HG02642 (cell line): ENCODE data around the gene CD99.
"Not testable (repeated sequence)": the region's sequence is repeated elsewhere in the genome, so short reads cannot be mapped to it uniquely, and the experiment has no call there.

Source experiments
- ATAC-seq: cut with Tn5 transposase; IDR thresholded peaks from one replicate; pipeline ENCODE4 v1.9.1; 2021; ENCODE audit warnings: mild to moderate bottlenecking; ENCODE audit not compliant: unreplicated experiment, poor library complexity

The CD99 gene

DNA sequence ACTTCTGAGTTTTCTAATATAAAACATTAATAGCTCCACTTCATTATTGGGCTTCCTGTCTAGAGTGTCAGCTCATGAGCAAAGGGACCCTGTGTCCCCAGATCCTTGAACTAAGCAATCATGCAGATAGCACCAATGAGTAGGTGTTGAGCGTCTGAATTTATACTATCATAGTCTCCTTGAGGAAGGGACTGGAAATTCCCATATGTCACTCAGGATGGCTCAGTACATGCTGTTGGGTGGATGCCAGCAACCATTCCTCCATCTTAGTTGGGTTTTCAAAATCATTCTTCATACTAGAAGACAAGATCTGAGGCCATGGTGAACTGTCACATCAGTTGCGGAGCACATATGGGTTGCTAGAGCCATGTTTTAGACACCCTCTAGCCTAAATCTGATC lies 27.7 kb downstream of the CD99 start:
- no peak for ATAC-seq

- no peak for ATAC-seq
Measured at GRCh38 chrX:2719774-2720447, 28.8 kb downstream of the CD99 start.

DNA sequence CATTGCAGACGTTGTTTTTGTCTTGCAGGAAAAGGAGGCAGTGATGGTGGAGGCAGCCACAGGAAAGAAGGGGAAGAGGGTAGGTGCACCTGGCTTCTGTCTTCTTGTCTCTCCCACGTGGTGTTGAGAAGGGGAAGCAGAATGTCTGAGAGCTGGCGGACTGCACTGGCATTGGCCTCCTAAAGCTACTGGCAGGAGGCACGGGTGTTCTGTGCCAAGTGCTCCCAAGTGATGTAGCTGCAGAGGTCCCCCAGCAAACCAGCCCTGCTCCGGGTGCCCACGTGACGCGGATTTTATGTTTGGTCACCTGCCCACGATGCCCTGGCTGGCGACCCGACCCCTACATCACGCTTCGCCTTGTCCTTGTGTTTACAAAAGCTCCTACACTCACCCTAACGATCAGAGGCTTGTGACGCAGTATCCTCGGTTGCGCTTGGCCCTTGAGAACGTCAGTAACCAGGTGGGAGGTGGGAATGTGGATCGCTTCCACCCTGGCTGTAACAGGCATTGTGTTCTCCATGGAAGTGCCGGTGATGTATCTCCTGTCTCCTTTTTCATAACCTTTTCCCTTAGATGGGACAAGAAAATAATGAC lies 32.3 kb downstream of the CD99 start:
- no peak for ATAC-seq

- not testable (repeated sequence) for ATAC-seq
Measured at GRCh38 chrX:2727264-2727663, 36.2 kb downstream of the CD99 start.

DNA sequence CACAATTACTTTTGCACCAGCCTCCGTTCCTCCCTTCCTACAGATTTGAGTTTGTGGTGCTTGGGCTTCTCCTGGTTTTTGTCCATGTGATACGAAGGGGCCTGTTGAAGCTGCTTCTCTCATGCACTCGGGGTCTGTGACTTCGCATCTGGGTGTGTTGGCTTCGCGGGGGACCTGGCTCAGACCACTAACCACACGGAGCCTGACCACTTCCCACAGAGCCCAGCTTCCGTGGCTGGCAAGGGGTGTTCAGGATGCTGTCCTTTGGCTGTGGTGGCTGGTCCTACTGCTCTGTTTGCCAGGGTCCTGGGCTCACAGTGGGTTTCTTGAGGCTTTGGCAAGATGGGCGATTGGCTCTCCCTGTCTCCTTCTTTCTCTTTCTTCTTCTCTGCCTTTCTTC lies 41.0 kb downstream of the CD99 start:
- ATAC-seq, result no peak

GRCh38 chrX:2732649-2733048 lies 41.6 kb downstream of the CD99 start:
- ATAC-seq, result no peak

DNA sequence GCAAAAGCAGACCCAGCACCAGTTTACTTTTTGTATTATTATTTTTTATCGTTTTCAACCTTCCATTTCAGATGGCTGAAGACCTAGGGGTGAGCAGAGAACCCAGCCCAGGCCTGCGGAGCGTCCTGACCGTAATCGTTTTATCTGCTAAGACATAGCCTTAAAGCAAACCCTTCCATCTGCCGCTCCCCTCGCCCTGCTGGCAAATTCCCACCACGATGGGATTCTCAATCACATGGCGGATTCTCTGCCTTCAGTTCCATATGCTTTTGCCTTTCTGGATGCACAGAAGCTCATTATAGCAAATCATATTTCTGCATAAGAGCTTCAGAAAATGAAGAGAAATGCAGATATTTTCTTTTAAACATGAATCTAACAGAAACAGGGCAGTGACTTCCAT lies 42.2 kb downstream of the CD99 start:
- ATAC-seq, result no peak

- ATAC-seq, result no peak
Measured at GRCh38 chrX:2735270-2735669, 44.2 kb downstream of the CD99 start.

DNA sequence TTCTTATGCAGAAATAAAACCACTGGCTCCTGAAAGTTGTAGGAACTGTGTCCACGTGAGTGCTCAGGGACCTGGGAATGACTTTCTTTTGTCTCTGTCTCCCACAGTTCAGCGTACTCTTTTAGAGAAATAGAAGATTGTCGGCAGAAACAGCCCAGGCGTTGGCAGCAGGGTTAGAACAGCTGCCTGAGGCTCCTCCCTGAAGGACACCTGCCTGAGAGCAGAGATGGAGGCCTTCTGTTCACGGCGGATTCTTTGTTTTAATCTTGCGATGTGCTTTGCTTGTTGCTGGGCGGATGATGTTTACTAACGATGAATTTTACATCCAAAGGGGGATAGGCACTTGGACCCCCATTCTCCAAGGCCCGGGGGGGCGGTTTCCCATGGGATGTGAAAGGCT lies 49.6 kb downstream of the CD99 start:
- ATAC-seq, result no peak

DNA sequence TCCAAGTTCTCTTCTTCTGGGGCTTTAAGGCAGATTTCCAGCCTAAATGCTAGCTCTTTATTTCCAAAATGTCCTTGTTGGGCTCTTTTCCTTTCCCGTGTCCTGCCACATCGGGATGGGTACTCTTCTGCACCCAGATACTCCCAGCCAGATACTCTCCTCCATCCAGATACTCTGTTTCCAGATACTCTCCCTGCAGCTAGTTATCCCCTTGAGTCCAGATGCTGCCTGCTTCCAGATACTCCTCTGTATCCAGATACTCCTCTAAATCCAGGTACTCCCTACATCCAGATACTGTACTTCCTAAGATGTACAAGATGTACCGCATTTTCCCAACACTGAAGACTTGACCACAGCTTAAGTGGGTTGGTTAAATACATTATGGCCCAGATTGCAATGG lies 50.3 kb downstream of the CD99 start:
- no peak for ATAC-seq

DNA sequence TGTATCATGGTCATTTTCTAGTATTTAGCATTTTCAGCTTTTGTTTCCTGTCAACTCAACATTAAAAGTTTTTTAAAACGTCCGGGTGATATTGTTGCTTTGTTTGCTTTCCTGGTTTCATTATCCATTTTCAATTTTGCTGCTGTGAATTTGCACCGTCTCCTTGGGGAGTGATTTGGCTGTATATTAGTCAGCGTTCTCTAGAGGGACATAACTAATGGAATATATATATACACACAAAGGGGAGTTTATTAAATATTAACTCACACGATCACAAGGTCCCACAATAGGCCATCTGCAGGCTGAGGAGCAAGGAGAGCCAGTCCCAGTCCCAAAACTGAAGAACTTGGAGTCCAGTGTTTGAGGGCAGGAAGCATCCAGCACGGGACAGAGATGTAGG lies 55.2 kb downstream of the CD99 start:
- ATAC-seq, result not testable (repeated sequence)

- no peak for ATAC-seq
Measured at GRCh38 chrX:2748171-2748814, 57.2 kb downstream of the CD99 start.

DNA sequence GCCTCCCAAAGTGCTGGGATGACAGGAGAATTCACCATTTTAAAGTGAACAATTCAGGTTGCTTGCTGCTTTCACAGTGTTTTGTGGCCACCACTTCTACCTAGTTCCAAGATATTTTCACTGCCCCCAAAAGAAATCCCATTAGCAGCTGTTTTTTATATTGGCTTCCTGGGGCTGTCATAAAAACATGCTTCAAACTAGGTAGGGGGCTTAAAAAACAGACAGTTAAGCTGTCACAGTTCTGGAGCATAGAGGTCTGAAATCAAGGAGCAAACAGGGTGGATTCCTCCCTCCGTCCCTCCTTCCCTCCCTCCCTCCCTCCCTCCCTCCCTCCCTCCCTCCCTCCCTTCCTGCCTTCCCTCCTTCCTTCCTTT lies 57.7 kb downstream of the CD99 start:
- ATAC-seq, result no peak

DNA sequence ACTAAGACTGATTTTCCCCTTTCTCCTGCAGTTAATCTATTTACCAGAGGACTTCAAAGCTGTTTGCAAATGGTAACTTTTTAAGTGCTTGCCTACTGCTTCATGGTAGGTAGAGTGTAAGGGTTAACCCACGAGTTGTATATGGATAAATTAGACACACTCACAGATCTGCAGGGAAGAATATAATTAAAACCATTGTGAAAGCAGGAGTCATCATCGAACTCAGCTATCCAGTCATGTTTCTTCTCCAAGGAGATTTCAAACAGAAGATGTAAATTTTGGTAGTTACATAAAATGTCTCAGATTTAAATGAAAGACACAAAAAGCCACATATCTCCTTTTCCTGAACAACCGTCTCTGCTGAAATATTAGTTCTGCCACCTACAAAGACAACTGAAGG lies 60.2 kb downstream of the CD99 start:
- ATAC-seq, result no peak

DNA sequence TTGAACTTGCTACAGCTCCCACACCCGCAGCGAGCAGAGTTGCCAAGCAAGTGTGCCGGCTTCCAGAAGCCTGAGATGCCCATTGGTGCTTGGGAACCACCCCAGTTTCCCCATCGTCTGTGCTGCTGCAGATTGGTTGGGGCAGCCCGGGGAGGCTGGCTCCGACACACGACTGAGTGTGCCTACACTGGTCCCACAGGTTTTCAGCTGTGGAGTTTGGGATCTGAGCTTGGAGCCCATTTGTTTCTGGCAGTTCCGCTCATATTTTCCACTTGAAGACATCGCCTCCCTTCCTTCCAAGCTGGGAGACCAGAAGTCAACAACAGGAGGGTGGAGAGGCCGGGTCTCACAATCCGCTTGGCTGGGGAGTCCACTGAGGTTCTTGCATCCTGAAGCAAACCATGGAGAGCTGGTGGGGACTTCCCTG lies 60.8 kb downstream of the CD99 start, which contains the start of gene XG:
Gene XG (plus strand): TSS at position 167 of the 427 bp plus-strand sequence. CDS start 235 bp downstream, at position 402.
- ATAC-seq, result not testable (repeated sequence)

DNA sequence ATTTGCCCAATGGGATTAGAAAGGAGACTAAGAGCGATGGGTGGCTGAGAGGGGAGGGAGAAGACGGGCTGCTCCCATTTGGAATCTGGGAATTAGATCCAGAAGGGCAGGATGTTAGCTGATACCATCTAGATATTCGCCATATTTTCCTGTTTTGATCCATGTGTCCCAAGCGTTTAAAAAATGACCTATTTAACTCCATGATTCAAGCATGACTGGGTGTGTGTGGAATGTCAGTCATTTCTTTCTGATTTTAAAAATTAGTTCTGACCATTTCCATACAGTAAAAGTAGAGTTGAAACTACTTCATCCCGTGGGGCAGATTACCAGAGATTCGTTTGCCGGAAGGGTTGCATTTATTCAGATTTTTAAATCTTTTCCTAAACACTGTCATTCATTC lies 61.3 kb downstream of the CD99 start:
- ATAC-seq, result not testable (repeated sequence)

DNA sequence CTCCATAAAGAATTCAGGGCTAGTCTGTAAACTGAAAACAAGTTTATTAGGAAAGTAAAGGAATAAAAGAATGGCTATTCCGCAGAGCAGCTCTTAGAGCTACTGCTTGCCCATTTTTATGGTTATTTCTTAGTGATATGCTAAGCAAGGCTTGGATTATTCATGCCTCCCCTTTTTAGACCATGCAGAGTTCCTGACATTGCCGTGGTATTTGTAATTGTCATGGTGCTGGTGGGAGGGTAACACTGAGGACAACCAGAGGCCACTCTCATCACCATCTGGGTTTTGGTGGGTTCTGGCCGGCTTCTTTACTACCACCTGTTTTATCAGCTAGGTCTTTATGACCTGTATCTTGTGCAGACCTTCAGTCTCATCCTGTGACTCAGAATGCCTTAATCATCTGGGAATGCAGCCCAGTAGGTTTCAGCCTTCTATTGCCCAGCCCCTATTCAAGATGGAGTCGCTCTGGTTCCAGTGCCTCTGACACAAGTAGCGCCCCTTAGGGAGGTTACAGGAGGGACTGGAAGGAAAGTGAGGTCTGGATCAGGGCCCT lies 64.1 kb downstream of the CD99 start:
- ATAC-seq, result not testable (repeated sequence)

GRCh38 chrX:2756548-2756947 lies 65.5 kb downstream of the CD99 start:
- ATAC-seq, result no peak

DNA sequence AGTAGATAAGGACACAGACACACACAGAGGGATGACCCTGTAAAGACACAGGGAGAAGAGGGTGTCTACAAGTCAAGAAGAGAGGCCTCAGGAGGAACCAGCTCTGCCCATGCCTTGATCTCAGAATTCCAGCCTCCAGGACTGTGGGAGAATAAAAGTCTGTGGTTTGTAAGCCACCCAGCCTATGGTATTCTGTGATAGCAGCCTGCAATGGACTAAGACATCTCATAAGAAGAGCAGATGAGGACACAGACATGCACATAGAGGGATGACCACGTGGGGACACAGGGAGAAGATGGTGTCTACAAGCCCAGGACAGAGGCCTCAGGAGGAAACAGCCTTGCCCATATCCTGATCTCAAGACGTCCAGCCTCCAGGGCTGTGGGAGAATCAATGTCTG lies 70.2 kb downstream of the CD99 start:
- no peak for ATAC-seq

DNA sequence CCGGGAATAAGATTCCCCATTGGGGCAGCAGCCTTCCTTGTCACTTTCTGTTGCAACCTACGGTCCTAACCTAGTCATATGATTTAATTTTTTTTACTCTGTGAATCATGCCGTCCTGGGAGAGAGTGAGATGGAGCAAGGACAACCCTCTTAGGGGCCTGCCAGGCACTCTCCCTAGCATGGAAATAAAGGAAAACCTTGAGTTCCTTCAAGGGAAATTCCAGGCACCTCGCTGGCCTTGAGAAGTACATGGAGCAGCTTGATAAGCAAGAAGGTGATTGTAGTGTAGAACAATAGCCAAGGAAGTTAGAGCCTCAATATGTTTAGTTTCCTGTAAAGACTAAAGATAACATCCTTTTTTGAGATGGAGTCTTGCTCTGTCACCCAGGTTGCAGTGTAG lies 71.6 kb downstream of the CD99 start:
- ATAC-seq, result not testable (repeated sequence)

DNA sequence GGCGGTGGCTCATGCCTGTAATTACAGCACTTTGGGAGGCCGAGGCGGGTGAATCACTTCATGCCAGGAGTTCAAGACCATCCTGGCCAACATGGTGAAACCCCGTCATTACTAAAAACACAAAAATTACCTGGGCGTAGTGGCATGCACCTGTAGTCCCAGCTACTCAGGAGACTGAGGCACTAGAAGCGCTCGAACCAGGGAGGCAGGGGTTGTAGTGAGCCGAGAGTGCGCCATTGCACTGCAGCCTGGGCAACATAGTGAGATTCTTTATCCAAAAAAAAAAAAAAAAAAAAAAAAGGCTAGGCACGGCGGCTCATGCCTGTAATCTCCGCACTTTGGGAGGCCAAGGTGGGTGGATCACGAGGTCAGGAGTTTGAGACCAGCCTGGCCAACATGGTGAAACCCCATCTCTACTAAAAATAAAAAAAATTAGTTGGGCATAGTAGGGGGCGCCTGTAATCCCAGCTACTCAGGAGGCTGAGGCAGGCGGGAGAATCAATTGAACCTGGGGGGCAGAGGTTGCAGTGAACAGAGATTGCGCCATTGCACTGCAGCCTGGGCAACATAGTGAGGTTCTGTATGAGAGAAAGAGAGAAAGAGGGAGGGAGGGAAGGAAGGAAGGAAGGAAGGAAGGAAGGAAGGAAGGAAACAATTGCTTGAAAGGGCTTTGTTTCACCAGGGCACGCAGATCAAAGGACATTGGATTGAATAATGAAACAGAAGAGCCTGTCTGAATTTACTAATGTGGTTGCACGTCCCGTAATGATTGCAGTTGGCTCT lies 73.9 kb downstream of the CD99 start:
- ATAC-seq, result not testable (repeated sequence)
